Measurements from ENCODE around the gene FAM174B. TPM values are rescaled to one million over a fixed set of nuclear protein-coding genes. Genes with fewer than 3 reads are reported as not detected.

Gene FAM174B
- total and polyA plus RNA-seq, 2 donors (not counting 1 experiment from before 2014, with no cell fraction given): 0.03 to 1.9 TPM

DNA sequence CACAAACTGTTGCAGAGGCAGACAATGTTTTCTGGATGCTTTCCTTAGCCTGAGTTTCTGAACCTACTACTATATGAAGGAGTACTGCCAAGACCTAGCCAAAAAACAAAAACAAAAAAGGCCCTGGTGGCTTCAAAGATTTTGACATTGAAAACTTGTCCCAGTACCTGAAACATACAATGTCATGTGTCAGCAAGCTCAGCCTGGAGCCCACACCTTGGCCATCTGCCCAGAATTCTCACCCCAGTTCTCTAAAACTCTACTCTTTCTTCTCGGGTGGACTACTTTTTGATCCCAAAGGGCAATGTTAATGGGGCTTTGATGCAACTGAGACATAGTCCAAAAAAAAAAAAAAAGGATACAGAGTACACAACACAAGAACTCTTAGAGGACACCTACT is 81.4 kb downstream of the FAM174B start:
- Mint-ChIP-seq H3K27ac (no peak overlapping the region), H3K4me3 (no peak overlapping the region), H3K4me1 (no peaks in the 10 kb centered on the region), H3K27me3 (peaks cover 6% of the 10 kb centered on the region), H3K9me3 (ENCODE audit: insufficient read depth) (no peaks in the 10 kb centered on the region)
- POLR2A ChIA-PET: no interaction called here
- WGBS (ENCODE audit: insufficient coverage): no CpG with 5 or more reads among the region's 1 CpG
- intact Hi-C loops (cut with micrococcal nuclease): no loop called here
- H2AFZ ChIP-seq (ENCODE audit: insufficient read depth, low read depth, low read length, poor library complexity, severe bottlenecking): no peak overlapping the region
- H3K9me3 ChIP-seq (ENCODE audit: control extremely low read depth in 1 of 3, control insufficient read depth in 2 of 3, insufficient read depth in 1 of 3, low read length in 2 of 3): no peaks in the 10 kb centered on the region
- CTCF ChIA-PET: interaction anchor here (0.5 kb wide), 1 partner anchor 440 kb away, joined by 3 read pairs; no protein-coding TSS in a partner anchor
- no peaks in the 10 kb centered on the region for H3K36me3 ChIP-seq (replicated peaks in 1 of 2; ENCODE audit: control extremely low read depth in 1 of 2, control insufficient read depth in 1 of 2, extremely low read depth in 1 of 2, insufficient read depth in 2 of 2, low read length in 1 of 2)
- H3K4me2 ChIP-seq (replicated peaks; ENCODE audit: low read depth, low read length, poor library complexity, severe bottlenecking): no peak overlapping the region
- ATAC-seq (ENCODE audit: low read depth) (no peak), DNase-seq (no peak)
- H4K20me1 ChIP-seq (ENCODE audit: control insufficient read depth, insufficient read depth, low read length, poor library complexity, severe bottlenecking): no peaks in the 10 kb centered on the region
- H3K79me2 ChIP-seq (ENCODE audit: control insufficient read depth, insufficient read depth, low read length): no peaks in the 10 kb centered on the region
- no peaks in the 10 kb centered on the region for H3K4me1 ChIP-seq (ENCODE audit: control insufficient read depth in 2 of 2, insufficient read depth in 2 of 2, low read length in 2 of 2)
- no peak overlapping the region for H3K27ac ChIP-seq (ENCODE audit: low read length in 2 of 2)
- no peak overlapping the region for H3K4me3 ChIP-seq (ENCODE audit: control extremely low read depth in 1 of 5, extremely low read depth in 1 of 5, insufficient read depth in 1 of 5, low read depth in 2 of 5, low read length in 4 of 5)
- no peaks in the 10 kb centered on the region for H3K27me3 ChIP-seq (replicated peaks in 1 of 4; ENCODE audit: control extremely low read depth in 1 of 4, control insufficient read depth in 3 of 4, insufficient read depth in 4 of 4, low read length in 3 of 4)
- TF ChIP-seq, protein P1, sequence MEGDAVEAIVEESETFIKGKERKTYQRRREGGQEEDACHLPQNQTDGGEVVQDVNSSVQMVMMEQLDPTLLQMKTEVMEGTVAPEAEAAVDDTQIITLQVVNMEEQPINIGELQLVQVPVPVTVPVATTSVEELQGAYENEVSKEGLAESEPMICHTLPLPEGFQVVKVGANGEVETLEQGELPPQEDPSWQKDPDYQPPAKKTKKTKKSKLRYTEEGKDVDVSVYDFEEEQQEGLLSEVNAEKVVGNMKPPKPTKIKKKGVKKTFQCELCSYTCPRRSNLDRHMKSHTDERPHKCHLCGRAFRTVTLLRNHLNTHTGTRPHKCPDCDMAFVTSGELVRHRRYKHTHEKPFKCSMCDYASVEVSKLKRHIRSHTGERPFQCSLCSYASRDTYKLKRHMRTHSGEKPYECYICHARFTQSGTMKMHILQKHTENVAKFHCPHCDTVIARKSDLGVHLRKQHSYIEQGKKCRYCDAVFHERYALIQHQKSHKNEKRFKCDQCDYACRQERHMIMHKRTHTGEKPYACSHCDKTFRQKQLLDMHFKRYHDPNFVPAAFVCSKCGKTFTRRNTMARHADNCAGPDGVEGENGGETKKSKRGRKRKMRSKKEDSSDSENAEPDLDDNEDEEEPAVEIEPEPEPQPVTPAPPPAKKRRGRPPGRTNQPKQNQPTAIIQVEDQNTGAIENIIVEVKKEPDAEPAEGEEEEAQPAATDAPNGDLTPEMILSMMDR (IDR thresholded peaks at IDR 0.05): no peak
- no peak for TF ChIP-seq EZH2 (IDR thresholded peaks at IDR 0.05; ENCODE audit: borderline replicate concordance, insufficient read depth, low read depth, low read length, poor library complexity, severe bottlenecking)
- H3K9ac ChIP-seq (ENCODE audit: low read length): no peak overlapping the region

DNA sequence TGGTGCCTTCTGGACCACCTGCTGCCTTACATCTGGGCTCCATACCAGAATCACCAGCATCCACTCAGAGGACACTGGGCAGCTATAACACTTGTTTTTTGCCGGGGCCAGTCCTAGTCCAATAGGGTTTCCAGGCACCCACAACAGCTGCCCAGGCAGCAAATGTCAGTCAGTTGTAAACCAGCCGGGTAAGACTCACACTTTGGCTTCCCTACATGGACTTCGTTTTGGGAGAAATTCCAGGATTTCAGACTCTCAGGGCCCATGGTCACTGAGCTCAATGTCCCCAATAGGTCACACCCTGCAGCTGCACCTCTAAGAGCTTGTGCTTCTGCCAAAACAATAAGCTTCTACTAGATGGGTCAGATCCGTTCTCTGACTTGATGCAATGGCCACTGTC is 83.8 kb downstream of the FAM174B start:
- no peaks in the 10 kb centered on the region for H3K27me3 Mint-ChIP-seq
- POLR2A ChIA-PET: no interaction called here
- no peaks in the 10 kb centered on the region for H3K4me1 Mint-ChIP-seq
- no peaks in the 10 kb centered on the region for H3K27me3 ChIP-seq (replicated peaks in 1 of 4; ENCODE audit: control extremely low read depth in 1 of 4, control insufficient read depth in 3 of 4, insufficient read depth in 4 of 4, low read length in 3 of 4)
- H3K79me2 ChIP-seq (ENCODE audit: control insufficient read depth, insufficient read depth, low read length): no peaks in the 10 kb centered on the region
- H2AFZ ChIP-seq (ENCODE audit: insufficient read depth, low read depth, low read length, poor library complexity, severe bottlenecking): no peak overlapping the region
- intact Hi-C loops (cut with micrococcal nuclease): no loop called here
- TF ChIP-seq EZH2 (IDR thresholded peaks at IDR 0.05; ENCODE audit: borderline replicate concordance, insufficient read depth, low read depth, low read length, poor library complexity, severe bottlenecking): no peak
- TF ChIP-seq, protein P1 (IDR thresholded peaks at IDR 0.05): no peak
- no peak overlapping the region for H3K4me3 ChIP-seq (ENCODE audit: control extremely low read depth in 1 of 5, extremely low read depth in 1 of 5, insufficient read depth in 1 of 5, low read depth in 2 of 5, low read length in 4 of 5)
- H3K27ac Mint-ChIP-seq: no peak overlapping the region
- H3K4me1 ChIP-seq (ENCODE audit: control insufficient read depth in 2 of 2, insufficient read depth in 2 of 2, low read length in 2 of 2): no peaks in the 10 kb centered on the region
- H3K4me3 Mint-ChIP-seq: no peak overlapping the region
- no peak for ATAC-seq (ENCODE audit: low read depth)
- no peaks in the 10 kb centered on the region for H4K20me1 ChIP-seq (ENCODE audit: control insufficient read depth, insufficient read depth, low read length, poor library complexity, severe bottlenecking)
- H3K9ac ChIP-seq (ENCODE audit: low read length): no peak overlapping the region
- no peak for DNase-seq
- CTCF ChIA-PET: no interaction called here
- no peak overlapping the region for H3K4me2 ChIP-seq (replicated peaks; ENCODE audit: low read depth, low read length, poor library complexity, severe bottlenecking)
- no peaks in the 10 kb centered on the region for H3K9me3 Mint-ChIP-seq (ENCODE audit: insufficient read depth)
- no peaks in the 10 kb centered on the region for H3K36me3 ChIP-seq (replicated peaks in 1 of 2; ENCODE audit: control extremely low read depth in 1 of 2, control insufficient read depth in 1 of 2, extremely low read depth in 1 of 2, insufficient read depth in 2 of 2, low read length in 1 of 2)
- WGBS (ENCODE audit: insufficient coverage): 82% methylated on average over 4 of the region's 4 CpGs
- H3K9me3 ChIP-seq (ENCODE audit: control extremely low read depth in 1 of 3, control insufficient read depth in 2 of 3, insufficient read depth in 1 of 3, low read length in 2 of 3): peaks cover 0 to 4% (median 0%) of the 10 kb centered on the region in 3 donors
- H3K27ac ChIP-seq (ENCODE audit: low read length in 2 of 2): no peak overlapping the region
